G401.6 (cell line): ENCODE results near the gene HLA-DRB5.
"Not testable (repeated sequence)": the region's sequence is repeated elsewhere in the genome, so short reads cannot be mapped to it uniquely, and the experiment has no call there.

Experiments
- FAIRE-seq: peaks from 2 replicates; lab custom pipeline; 2012; peaks lifted over from hg19 to GRCh38; lab: Jason Lieb, UNC

Gene HLA-DRB5

DNA sequence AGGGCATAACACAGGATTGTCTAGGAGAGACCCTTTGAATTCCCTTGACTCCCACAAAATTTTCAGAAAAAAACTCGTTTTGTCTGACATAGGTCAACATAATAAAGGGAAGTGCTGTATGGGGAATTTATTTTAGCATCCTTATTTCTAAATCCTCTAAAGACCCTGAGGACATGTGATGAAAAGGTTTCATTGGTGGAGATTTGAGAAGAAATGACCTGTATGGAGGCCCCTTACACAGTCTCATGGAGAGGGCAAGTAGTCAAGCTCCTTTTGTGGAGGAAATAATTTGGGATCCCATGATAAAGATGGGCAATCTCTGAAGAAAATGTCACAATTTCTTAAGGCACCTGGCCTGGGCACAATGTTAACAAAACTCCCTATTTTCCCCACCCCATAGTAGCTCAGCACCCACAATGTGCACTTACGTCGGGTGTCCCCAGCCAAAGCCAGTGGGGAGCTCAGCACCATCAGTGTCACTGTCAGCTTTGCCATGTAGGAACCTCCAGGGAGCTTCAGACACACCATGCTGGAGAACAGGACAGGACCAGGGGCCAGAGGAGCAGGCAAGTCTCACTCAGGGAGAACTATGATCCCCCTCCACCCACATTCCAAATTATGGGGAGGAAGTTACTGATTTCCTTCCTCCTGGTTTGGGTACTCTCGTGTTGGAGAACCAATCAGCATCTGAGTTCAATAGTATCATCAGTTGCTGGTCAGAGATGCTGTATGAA is at the start of gene HLA-DRB5:
TSS of gene HLA-DRB5 (minus strand) at position 591 of the 734 bp plus-strand sequence. CDS start at position 528, 63 bp downstream.
- no peak for FAIRE-seq

GRCh38 chr6:32578962-32579361 is 48.9 kb upstream of the HLA-DRB5 start:
- FAIRE-seq, result no peak

GRCh38 chr6:32577493-32577892 is 47.4 kb upstream of the HLA-DRB5 start:
- not testable (repeated sequence) for FAIRE-seq

GRCh38 chr6:32576250-32576649 is 46.2 kb upstream of the HLA-DRB5 start:
- no peak for FAIRE-seq

DNA sequence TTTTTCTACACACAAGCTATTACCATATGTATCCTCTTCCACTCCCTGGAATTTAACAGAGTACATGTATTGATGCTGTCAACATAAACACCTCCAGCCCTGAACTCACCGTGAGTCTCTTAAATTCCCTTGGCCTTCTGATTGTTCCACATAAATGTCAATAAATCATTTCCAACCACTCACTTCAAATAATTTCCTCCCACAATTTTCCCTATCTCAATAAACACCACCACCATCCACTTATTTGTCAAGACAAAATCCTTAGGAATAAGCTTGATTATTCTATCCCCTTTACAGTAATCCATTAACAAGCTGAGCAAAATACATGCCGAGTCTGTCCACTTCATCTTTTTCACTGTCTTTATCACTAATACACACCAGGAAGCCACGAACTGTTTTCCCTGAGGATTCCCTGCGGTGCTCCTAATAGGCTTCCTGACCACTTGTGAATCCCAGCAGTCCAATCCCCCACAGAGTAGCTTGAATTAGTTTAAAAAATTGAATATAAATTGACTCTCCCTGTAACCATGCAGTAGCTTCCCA is 40.3 kb upstream of the HLA-DRB5 start:
- no peak for FAIRE-seq

GRCh38 chr6:32568561-32568960 is 38.5 kb upstream of the HLA-DRB5 start:
- FAIRE-seq, result no peak

DNA sequence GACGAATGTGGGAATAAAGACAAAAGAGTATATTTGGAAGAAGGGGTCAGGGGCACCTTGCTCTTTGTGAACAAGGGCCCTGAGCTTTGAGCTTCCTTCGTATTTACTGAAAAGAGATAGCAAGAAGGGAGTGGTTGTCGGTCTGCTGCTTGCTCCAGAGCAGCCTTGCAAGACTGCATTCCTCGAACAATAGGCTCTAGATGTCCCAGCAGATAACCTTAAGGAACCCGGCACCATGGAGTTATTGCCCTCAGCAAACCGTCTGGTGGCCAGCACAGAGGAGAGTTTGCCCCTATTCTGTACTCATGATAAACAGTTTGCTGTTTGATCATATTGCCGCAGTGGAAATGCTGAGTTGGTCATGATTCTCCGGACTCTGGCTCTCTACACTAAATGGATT is 36.9 kb upstream of the HLA-DRB5 start:
- FAIRE-seq, result no peak

DNA sequence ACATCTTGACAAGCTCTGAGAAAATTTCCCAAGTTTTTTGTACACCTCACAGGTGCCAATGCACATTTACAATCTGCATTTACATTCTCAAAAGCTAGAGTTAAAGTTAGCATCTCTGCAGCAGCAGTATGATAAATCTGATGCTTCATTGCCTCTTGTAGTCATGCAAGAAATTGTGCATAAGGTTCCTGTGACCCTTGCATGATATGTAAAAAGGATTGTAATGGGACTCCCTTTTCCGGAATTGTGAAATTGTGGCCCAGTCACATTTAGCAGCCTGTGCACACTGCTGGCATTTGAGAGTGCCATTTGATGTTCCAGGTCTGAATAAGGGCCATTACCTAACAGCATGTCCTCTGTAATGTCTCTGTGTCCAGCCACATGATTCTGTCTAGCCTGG is 35.4 kb upstream of the HLA-DRB5 start:
- no peak for FAIRE-seq

DNA sequence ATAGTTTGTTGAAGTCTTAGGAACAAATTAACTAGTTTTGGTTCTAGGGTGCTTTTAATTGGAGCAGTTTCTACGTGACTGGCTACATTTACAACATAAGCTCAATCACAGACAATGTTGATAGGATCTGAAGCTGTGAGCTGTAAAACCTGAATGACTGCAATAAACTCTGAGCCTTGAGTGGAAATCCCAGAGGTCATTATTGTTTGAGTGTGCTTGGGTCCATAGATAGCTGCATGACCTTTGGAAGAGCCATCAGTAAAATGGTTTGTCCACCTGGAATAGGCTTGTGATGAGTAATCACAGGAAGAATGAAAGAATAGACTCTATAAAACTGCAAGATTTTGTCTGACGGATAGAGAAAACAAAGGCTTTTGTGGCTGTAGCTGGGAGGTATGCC is 32.9 kb upstream of the HLA-DRB5 start:
- no peak for FAIRE-seq

- no peak for FAIRE-seq
Measured at GRCh38 chr6:32559747-32560146, 29.7 kb upstream of the HLA-DRB5 start.

DNA sequence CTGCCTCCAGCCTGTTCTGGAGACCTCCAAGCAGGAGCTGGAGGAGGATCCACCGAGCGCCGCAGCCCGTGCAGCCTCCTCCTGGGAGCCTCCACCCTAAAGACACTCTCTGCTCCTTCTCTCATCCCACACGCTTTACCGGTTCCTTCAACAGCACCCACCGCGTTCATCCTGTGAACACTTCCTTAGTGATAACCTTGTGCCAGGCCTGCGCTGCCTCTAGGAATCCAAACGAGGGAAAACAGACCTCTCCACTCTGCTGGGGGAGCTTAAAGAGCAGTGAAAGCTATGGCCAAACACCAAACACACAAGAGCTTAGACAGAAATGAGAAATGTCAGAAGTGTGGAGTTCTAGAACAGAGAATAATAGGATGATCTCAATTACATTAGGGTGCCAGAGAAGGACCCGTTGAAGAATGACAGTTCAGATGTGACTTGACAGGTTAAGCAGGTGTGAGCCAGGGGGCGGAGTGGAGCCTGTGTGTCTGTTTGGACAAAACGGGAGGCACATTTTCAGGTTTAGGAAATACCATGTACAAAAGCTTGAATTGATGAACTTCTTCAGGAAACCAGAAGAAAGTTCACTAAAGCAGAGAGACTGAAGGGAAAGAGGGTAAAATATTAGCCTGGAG is 28.5 kb upstream of the HLA-DRB5 start:
- no peak for FAIRE-seq

DNA sequence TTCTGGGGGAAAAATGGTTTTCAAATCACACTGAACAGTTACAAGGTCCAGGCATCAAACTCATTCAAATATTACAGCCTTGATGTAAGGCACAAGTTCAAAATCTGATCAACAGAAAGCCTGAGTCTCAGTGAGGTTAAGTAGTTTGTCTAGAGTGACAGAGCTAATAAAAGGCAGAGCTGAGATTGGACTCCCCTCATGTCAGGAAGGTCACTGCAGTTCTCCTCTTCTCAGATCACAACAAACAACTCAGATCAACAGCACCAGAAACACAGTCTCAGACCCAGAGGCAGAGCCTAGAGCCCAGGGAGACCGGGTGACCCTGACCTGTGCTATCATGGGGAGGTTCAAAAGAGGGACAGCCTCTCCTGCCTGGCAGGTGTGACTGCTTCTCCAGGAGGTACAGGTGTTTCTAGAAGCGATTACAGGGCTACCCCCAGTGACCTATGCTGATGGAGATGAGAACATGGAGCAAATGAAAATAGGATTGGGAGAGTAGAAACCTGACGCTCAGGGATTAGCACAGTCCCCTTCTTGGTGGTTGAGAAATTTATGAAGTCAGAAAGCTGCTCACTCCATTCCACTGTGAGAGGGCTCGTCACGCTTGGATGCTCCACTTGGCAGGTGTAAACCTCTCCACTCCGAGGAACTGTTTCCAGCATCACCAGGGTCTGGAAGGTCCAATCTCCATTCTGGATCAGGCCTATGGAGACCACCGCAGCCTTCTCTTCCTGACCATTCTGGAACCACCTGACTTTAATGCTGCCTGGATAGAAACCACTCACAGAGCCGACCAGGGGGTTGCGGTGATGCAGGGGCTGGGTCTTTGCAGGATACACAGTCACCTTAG is 24.3 kb upstream of the HLA-DRB5 start:
- no peak for FAIRE-seq

DNA sequence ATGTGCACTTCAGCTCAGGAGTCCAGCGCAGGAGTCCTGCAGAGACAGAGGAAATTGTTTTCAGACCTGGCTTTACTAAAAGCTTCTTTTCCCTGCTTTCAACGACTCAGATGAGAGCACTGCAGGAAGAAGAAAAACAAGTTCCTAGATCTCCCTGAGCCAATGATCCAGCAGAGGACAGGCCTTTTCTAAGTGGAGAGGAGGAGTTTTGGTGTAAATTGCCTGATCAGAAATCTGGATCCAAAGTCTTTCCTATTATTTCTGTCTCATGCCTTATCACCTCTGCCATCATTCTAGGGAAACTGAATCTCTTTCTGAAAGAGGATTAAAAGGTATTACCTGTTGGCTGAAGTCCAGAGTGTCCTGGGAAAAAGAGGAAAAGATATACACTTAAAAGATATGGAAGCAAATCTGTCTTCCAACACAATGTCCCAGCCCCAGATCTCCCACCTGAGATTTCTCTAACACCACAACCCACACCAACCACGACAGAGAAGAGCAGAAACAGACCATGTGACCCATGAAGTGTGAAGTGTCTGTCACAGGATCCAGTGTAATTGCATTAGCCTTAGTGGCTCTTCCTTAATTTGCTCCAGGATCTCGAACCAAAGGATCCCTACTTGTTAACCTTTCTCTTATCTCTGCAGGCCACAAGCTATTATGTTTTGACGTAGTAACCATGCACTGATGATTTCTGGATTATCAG is 23.1 kb upstream of the HLA-DRB5 start:
- no peak for FAIRE-seq

- no peak for FAIRE-seq
Measured at GRCh38 chr6:32551410-32551809, 21.3 kb upstream of the HLA-DRB5 start.

DNA sequence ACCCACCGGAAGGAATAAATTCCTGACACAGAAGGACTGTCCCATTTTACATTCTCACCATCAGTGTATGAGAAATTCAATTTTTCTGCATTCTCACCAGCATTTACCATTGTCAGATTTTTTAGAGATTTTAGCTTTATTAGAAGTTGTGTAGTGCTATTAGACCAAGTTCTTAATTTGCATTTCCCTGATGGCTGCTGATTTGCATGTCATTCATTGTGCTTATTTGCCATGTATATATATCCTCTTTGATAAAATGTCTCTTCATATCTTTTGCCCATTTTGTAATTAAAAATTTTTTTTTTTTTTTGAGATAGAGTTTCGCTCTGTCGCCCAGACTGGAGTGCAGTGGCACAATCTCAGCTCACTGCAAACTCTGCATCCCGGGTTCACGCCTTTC is 9.8 kb upstream of the HLA-DRB5 start:
- FAIRE-seq, result no peak

- FAIRE-seq, result not testable (repeated sequence)
Measured at GRCh38 chr6:32530431-32530793, 325 bp upstream of the HLA-DRB5 start.

- FAIRE-seq, result no peak
Measured at GRCh38 chr6:32522302-32523047, 7.6 kb downstream of the HLA-DRB5 start.

DNA sequence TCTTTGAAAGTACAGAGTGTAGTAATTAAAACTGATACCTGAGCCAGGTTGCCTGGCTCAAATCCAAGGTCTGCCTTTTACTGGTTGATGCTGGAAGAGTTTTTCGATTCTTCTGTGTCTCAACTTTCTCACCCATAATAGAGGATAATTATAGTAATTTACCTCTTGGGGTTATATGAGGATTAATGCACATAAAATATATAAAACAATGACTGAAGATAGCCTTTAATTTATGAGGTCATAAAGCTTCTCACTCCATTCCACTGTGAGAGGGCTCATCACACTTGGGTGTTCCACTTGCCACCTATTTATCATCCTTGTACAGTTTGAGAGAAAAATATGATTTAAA is 10.2 kb downstream of the HLA-DRB5 start:
- FAIRE-seq, result no peak

DNA sequence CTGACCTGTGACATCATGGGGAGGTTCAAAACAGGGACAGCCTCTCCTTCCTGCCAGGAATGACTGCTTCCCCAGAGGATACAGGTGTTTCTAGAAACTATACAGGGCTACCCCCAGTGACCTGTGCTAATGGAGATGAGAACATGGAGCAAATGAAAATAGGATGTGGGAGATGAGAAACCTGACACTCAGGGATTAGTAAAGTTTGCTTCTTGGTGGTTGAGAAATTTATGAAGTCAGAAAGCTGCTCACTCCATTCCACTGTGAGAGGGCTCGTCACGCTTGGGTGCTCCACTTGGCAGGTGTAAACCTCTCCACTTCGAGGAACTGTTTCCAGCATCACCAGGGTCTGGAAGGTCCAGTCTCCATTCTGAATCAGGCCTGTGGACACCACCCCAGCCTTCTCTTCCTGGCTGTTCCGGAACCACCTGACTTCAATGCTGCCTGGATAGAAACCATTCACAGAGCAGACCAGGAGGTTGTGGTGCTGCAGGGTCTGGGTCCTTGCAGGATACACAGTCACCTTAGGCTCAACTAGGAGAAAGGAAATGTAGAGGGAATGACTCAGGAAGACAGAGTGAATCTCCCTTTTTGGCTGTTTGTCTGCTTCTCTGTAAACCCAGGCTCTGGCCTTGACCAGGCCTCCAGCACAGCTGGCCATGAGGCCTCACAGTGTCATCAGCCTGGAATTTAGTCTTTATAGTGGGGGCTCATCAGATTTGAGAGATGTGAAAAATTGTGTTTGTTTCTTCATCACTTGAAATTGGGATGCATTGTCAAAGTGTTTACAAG is 10.8 kb downstream of the HLA-DRB5 start:
- no peak for FAIRE-seq

GRCh38 chr6:32517654-32518445 is 12.2 kb downstream of the HLA-DRB5 start:
- FAIRE-seq, result no peak
